HepG2 (cell line): ENCODE data around the gene TRPV2. TPM values are rescaled to one million over a fixed set of nuclear protein-coding genes. Genes with fewer than 3 reads are reported as not detected.

ENCODE experiments used
- ATAC-seq: fragments of 200-7000 bp; cut with Tn5 transposase; 3 replicates; pipeline ENCODE4 v1.9.1; 2020; ENCODE audit warnings: mild to moderate bottlenecking, moderate library complexity
- BruUV-seq: library from RNA; stranded (reverse); fragments of 400-500 nt; replicated peaks from 2 replicates; lab custom pipeline; 2021; lab: Mats Ljungman, UMichigan
- CTCF ChIA-PET: fragments of 300-600 bp; formaldehyde crosslinking; extraction: SDS; loops from one replicate; lab custom pipeline; 2021; ENCODE audit warnings: low total read pairs, inconsistent platforms, low intra/inter-chr PET ratio; lab: Yijun Ruan, JAX
- POLR2A ChIA-PET: fragments of 350-600 bp; sonication (Branson Sonifier 250); formaldehyde crosslinking; loops from one replicate; lab custom pipeline; 2020; ENCODE audit warnings: antibody characterized with exemption, inconsistent platforms; lab: Yijun Ruan, JAX
- DNase-seq: peaks from one replicate; pipeline ENCODE4 v3.0.0-alpha.2; 2015; ENCODE audit warnings: low spot score
- FAIRE-seq: peaks from 3 replicates; lab custom pipeline; 2011; peaks lifted over from hg19 to GRCh38; lab: Jason Lieb, UNC
- H2AFZ ChIP-seq: one replicate; pipeline ENCODE4 v1.6.1; 2011; ENCODE audit warnings: low read length, inconsistent platforms
- H3K27ac ChIP-seq: fragments of 300-600 bp; 3 replicates; pipeline ENCODE4 v1.8.0; 2011; ENCODE audit warnings: mixed run types, mild to moderate bottlenecking, mixed read lengths, low read length, inconsistent platforms; ENCODE audit not compliant: insufficient read depth; ENCODE audit errors: extremely low read length
- H3K27me3 ChIP-seq, 2 experiments: fragments of 200-600 bp in 1 of 2; 2 replicates in 1 of 2; 3 replicates in 1 of 2; pipeline versions ENCODE4 v1.6.0 to v1.8.0; 2011; ENCODE audit warnings: low read length in 2 of 2, mild to moderate bottlenecking in 2 of 2, moderate library complexity in 2 of 2, inconsistent platforms in 1 of 2; ENCODE audit not compliant: insufficient read depth in 2 of 2, control insufficient read depth in 1 of 2
- H3K36me3 ChIP-seq, 2 experiments: fragments of 200-600 bp in 1 of 2; replicated peaks in 1 of 2; 2 replicates in 1 of 2; 3 replicates in 1 of 2; pipeline versions ENCODE4 v1.5.1 to v1.8.0; 2011; ENCODE audit warnings: low read length in 2 of 2, inconsistent platforms in 1 of 2; ENCODE audit not compliant: insufficient read depth in 2 of 2, control insufficient read depth in 1 of 2
- H3K4me1 ChIP-seq: 2 replicates; pipeline ENCODE4 v1.5.1; 2012; ENCODE audit warnings: low read length, inconsistent platforms; ENCODE audit not compliant: insufficient read depth
- H3K4me2 ChIP-seq: 2 replicates; pipeline ENCODE4 v1.6.0; 2011; ENCODE audit warnings: low read depth, low read length, inconsistent platforms
- H3K4me3 ChIP-seq, 3 experiments: fragments of 200-600 bp in 1 of 3; sonication (generic), shearing (Covaris generic) in 1 of 3; replicated peaks in 1 of 3; 2 replicates each; pipeline ENCODE4 v1.5.1; 2011 to 2016; ENCODE audit warnings: low read length in 3 of 3, inconsistent platforms in 2 of 3, low read depth in 2 of 3, mild to moderate bottlenecking in 2 of 3, control low read depth in 1 of 3, mixed read lengths in 1 of 3; ENCODE audit not compliant: insufficient read depth in 1 of 3
- H3K79me2 ChIP-seq: one replicate; pipeline ENCODE4 v1.6.1; 2011; ENCODE audit warnings: low read length, inconsistent platforms; ENCODE audit not compliant: insufficient read depth
- H3K9ac ChIP-seq: 2 replicates; pipeline ENCODE4 v1.6.0; 2011; ENCODE audit warnings: mild to moderate bottlenecking, low read depth, low read length, inconsistent platforms; ENCODE audit not compliant: insufficient read depth
- H3K9me3 ChIP-seq: 2 replicates; pipeline ENCODE4 v1.5.1; 2012; ENCODE audit warnings: mild to moderate bottlenecking, low read length
- H4K20me1 ChIP-seq: 2 replicates; pipeline ENCODE4 v1.6.0; 2011; ENCODE audit warnings: inconsistent platforms, mild to moderate bottlenecking, low read length, moderate library complexity; ENCODE audit not compliant: insufficient read depth
- ZBTB14 ChIP-seq: sonication (generic); formaldehyde crosslinking; IDR thresholded peaks from 2 replicates; pipeline ENCODE4 v1.4.0; 2020; ENCODE audit warnings: missing genetic modification reagents
- ZKSCAN1 ChIP-seq: fragments of 150-350 bp; IDR thresholded peaks from 2 replicates; pipeline ENCODE4 v1.6.1; 2014; ENCODE audit warnings: low read length
- ZNF121 ChIP-seq: sonication (generic); formaldehyde crosslinking; IDR thresholded peaks from 2 replicates; pipeline ENCODE4 v1.5.0; 2020; ENCODE audit warnings: mild to moderate bottlenecking, missing genetic modification reagents
- ZNF530 ChIP-seq: sonication (generic); formaldehyde crosslinking; IDR thresholded peaks from 2 replicates; pipeline ENCODE4 v1.5.0; 2020; ENCODE audit warnings: low read depth, mild to moderate bottlenecking, missing genetic modification reagents
- ZNF770 ChIP-seq: sonication (generic); formaldehyde crosslinking; IDR thresholded peaks from 2 replicates; pipeline ENCODE4 v1.5.0; 2020; ENCODE audit warnings: mild to moderate bottlenecking, missing genetic modification reagents
- whole genome bisulfite sequencing: methylation state at CpG from one replicate; pipeline ENCODE4 v1.1.6; 2017; ENCODE audit warnings: low lambda C conversion rate; 5-methylcytosine and 5-hydroxymethylcytosine counted together
- in situ Hi-C: cut with HindIII; loops from 2 replicates; pipeline ENCODE4 v1.10.0; 2017; ENCODE audit warnings: low pct_unique_long_range_greater_than_20kb; ENCODE audit not compliant: extremely low pct_ligation_motif_present
- intact Hi-C: fragments of 100-400 bp; cut with micrococcal nuclease; formaldehyde crosslinking; loops from one replicate; pipeline ENCODE4 v1.10.0; 2022; ENCODE audit not compliant: unreplicated experiment
- polyA plus RNA-seq, 8 experiments: library from polyadenylated mRNA; depleted of rRNA in 3 of 8; stranded (reverse) in 7 of 8; unstranded in 1 of 8; fragments of >200 nt; fragmentation: Illumina TruSeq in 4 of 8; extraction: Trizol in 4 of 8; gene quantifications; 2 replicates each; pipeline versions ENCODE4 v1.2.1 to v1.2.3, GENCODE V29; 2011 to 2016; ENCODE audit warnings: low read depth in 4 of 8, missing spikeins in 1 of 8, mixed read lengths in 1 of 8; ENCODE audit not compliant: insufficient read depth in 1 of 8
- total RNA-seq, 5 experiments: library from RNA; depleted of rRNA; stranded (reverse); fragments of >200 nt; fragmentation: Illumina TruSeq; extraction: Trizol; gene quantifications; 2 replicates each; pipeline ENCODE4 v1.2.3, GENCODE V29; 2016; ENCODE audit warnings: low read depth in 1 of 5

The TRPV2 gene
- total and polyA plus RNA-seq, 2 of the 13 experiments (the other 11 are each of a cell fraction or from before 2014, with no cell fraction given) = 13.6 to 21.3 TPM

GRCh38 chr17:16406742-16407674 is 8.4 kb upstream of the TRPV2 start:
- POLR2A ChIA-PET = interaction anchor here (1.3 kb wide), 1 partner anchor 32 kb away, joined by 12 read pairs; no protein-coding TSS in a partner anchor
- H3K4me3 ChIP-seq = no peak overlapping the region
- ATAC-seq (no peak; the same call in 2 of the 3 replicates), DNase-seq (no peak), FAIRE-seq (no peak)
- H3K4me1 ChIP-seq = peaks cover 31% of the 10 kb centered on the region
- TF ChIP-seq ZNF770 (CRISPR knock-in tag) = peak; percentile 84
- TF ChIP-seq ZBTB14 (CRISPR knock-in tag) = no peak
- peak; percentile 51; the same call in 1 of the 2 replicates for TF ChIP-seq ZNF121
- TF ChIP-seq ZNF530 (CRISPR knock-in tag) = no peak
- TF ChIP-seq ZKSCAN1 = no peak
- no TSS peak for BruUV-seq
- no peaks in the 10 kb centered on the region for H3K27me3 ChIP-seq
- H2AFZ ChIP-seq = no peak overlapping the region
- H3K79me2 ChIP-seq = no peaks in the 10 kb centered on the region
- CTCF ChIA-PET = no interaction called here
- H3K9me3 ChIP-seq = no peaks in the 10 kb centered on the region
- H3K36me3 ChIP-seq = no peaks in the 10 kb centered on the region
- in situ Hi-C loops = no loop called here
- H4K20me1 ChIP-seq = no peaks in the 10 kb centered on the region
- H3K27ac ChIP-seq = no peak overlapping the region
- 76% methylated on average over 60 of the region's 67 CpGs for WGBS
- peak overlapping the region; percentile 12; the same call in 1 of the 2 replicates for H3K4me2 ChIP-seq
- intact Hi-C loops = no loop called here
- H3K9ac ChIP-seq = no peak overlapping the region
